BJ (cell line): ENCODE results near the gene OLFML3. TPM values are rescaled to one million over a fixed set of nuclear protein-coding genes. Genes with fewer than 3 reads are reported as not detected.

ENCODE experiments used
- CTCF ChIA-PET: fragments of 350-600 bp; formaldehyde crosslinking; extraction: SDS; loops from one replicate; lab custom pipeline; 2021; ENCODE audit warnings: antibody characterized with exemption, inconsistent platforms; lab: Yijun Ruan, JAX
- POLR2A ChIA-PET: fragments of 300-600 bp; sonication (Branson Sonifier 250); formaldehyde crosslinking; extraction: SDS; loops from one replicate; lab custom pipeline; 2021; ENCODE audit warnings: antibody characterized with exemption; lab: Charles Lee
- DNase-seq: peaks from one replicate; pipeline ENCODE4 v3.0.0-alpha.2; 2011; ENCODE audit warnings: low read depth
- H3K27me3 ChIP-seq: 2 replicates; pipeline ENCODE4 v1.6.0; 2011; ENCODE audit warnings: low read length; ENCODE audit not compliant: control insufficient read depth, insufficient read depth
- H3K36me3 ChIP-seq: 2 replicates; pipeline ENCODE4 v1.5.1; 2011; ENCODE audit warnings: low read length; ENCODE audit not compliant: control insufficient read depth, insufficient read depth
- H3K4me3 ChIP-seq: 2 replicates; pipeline ENCODE4 v1.5.1; 2011; ENCODE audit warnings: low read depth, mild to moderate bottlenecking, control low read depth, low read length
- polyA plus RNA-seq: library from polyadenylated mRNA; depleted of rRNA; stranded (reverse); fragments of >200 nt; gene quantifications from 2 replicates; pipeline ENCODE4 v1.2.3, GENCODE V29; 2011
- TF ChIP-seq, protein P1 (sequence below): IDR thresholded peaks from 2 replicates; pipeline ENCODE4 v1.5.1; 2011; ENCODE audit warnings: low read depth, mild to moderate bottlenecking, control low read depth, inconsistent platforms, low read length, moderate library complexity; ENCODE audit not compliant: insufficient read depth

Gene OLFML3
- polyA plus RNA-seq, 1 experiment, result 76.8 TPM

DNA sequence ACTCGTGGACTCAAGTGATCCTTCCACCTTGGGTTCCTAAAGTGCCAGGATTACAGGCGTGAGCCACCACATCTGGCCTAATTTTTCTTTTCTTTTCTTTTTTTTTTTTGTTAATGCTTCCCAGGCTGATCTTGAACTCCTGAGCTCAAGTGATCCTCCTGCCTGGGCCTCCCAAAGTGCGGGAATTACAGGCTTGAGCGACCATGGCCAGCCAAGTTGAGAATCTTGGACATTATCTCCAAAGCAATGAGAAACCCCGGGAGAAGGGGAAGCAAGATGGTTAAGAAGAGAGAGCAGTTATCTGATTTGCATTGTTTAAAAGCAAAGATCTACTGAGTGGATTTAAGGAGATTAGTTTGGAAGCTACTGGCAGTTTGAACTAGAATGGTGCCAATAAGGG lies 41.1 kb upstream of the OLFML3 start:
- H3K4me3 ChIP-seq, result no peak overlapping the region
- H3K27me3 ChIP-seq, result no peaks in the 10 kb centered on the region
- ChIA-PET POLR2A (no interaction called here), CTCF (no interaction called here)
- TF ChIP-seq, protein P1, sequence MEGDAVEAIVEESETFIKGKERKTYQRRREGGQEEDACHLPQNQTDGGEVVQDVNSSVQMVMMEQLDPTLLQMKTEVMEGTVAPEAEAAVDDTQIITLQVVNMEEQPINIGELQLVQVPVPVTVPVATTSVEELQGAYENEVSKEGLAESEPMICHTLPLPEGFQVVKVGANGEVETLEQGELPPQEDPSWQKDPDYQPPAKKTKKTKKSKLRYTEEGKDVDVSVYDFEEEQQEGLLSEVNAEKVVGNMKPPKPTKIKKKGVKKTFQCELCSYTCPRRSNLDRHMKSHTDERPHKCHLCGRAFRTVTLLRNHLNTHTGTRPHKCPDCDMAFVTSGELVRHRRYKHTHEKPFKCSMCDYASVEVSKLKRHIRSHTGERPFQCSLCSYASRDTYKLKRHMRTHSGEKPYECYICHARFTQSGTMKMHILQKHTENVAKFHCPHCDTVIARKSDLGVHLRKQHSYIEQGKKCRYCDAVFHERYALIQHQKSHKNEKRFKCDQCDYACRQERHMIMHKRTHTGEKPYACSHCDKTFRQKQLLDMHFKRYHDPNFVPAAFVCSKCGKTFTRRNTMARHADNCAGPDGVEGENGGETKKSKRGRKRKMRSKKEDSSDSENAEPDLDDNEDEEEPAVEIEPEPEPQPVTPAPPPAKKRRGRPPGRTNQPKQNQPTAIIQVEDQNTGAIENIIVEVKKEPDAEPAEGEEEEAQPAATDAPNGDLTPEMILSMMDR, result no peak
- DNase-seq, result no peak
- H3K36me3 ChIP-seq, result peaks cover 2% of the 10 kb centered on the region

DNA sequence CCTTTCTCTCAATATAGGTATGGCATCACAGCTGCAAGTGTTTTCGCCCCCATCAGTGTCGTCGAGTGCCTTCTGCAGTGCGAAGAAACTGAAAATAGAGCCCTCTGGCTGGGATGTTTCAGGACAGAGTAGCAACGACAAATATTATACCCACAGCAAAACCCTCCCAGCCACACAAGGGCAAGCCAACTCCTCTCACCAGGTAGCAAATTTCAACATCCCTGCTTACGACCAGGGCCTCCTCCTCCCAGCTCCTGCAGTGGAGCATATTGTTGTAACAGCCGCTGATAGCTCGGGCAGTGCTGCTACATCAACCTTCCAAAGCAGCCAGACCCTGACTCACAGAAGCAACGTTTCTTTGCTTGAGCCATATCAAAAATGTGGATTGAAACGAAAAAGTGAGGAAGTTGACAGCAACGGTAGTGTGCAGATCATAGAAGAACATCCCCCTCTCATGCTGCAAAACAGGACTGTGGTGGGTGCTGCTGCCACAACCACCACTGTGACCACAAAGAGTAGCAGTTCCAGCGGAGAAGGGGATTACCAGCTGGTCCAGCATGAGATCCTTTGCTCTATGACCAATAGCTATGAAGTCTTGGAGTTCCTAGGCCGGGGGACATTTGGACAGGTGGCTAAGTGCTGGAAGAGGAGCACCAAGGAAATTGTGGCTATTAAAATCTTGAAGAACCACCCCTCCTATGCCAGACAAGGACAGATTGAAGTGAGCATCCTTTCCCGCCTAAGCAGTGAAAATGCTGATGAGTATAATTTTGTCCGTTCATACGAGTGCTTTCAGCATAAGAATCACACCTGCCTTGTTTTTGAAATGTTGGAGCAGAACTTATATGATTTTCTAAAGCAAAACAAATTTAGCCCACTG lies 38.7 kb upstream of the OLFML3 start:
- no peak overlapping the region for H3K4me3 ChIP-seq
- peaks cover 4% of the 10 kb centered on the region for H3K36me3 ChIP-seq
- H3K27me3 ChIP-seq, result no peaks in the 10 kb centered on the region
- DNase-seq, result no peak
- CTCF ChIA-PET, result interaction anchor here (1.2 to 2.5 kb wide), 2 partner anchors 10 to 12 kb away, joined by 3 to 7 read pairs; partner anchors contain the start of gene HIPK1
- POLR2A ChIA-PET, result no interaction called here
- TF ChIP-seq, protein P1, result no peak

DNA sequence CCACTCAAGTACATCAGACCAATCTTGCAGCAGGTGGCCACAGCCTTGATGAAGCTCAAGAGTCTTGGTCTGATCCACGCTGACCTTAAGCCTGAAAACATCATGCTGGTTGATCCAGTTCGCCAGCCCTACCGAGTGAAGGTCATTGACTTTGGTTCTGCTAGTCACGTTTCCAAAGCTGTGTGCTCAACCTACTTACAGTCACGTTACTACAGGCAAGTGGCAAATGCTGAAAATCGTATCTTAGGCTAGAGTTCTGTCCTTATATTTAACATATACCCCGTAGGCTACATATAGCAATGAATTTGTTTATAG lies 38.1 kb upstream of the OLFML3 start:
- DNase-seq, result no peak
- H3K4me3 ChIP-seq, result no peak overlapping the region
- CTCF ChIA-PET, result interaction anchor here (2.5 kb wide), 1 partner anchor 10 kb away, joined by 7 read pairs; no protein-coding TSS in a partner anchor
- H3K36me3 ChIP-seq, result peaks cover 4% of the 10 kb centered on the region
- POLR2A ChIA-PET, result no interaction called here
- TF ChIP-seq, protein P1, result no peak
- H3K27me3 ChIP-seq, result no peaks in the 10 kb centered on the region

- CTCF ChIA-PET, result no interaction called here
- no peaks in the 10 kb centered on the region for H3K27me3 ChIP-seq
- POLR2A ChIA-PET, result interaction anchor here (0.6 kb wide), 1 partner anchor 11 kb away, joined by 3 read pairs; no protein-coding TSS in a partner anchor
- no peak overlapping the region for H3K4me3 ChIP-seq
- DNase-seq, result no peak
- TF ChIP-seq, protein P1, result no peak
- H3K36me3 ChIP-seq, result peaks cover 4% of the 10 kb centered on the region
These were observed 36.7 kb upstream of the OLFML3 start for GRCh38 chr1:113942527-113942926.

- ChIA-PET POLR2A (interaction anchor here (0.6 kb wide), 1 partner anchor 12 kb away, joined by 3 read pairs; no protein-coding TSS in a partner anchor), CTCF (no interaction called here)
- TF ChIP-seq, protein P1, result no peak
- DNase-seq, result no peak
- no peak overlapping the region for H3K4me3 ChIP-seq
- no peaks in the 10 kb centered on the region for H3K27me3 ChIP-seq
- peaks cover 4% of the 10 kb centered on the region for H3K36me3 ChIP-seq
These were observed 36.1 kb upstream of the OLFML3 start for GRCh38 chr1:113943028-113943811.
